Mesothelial cell of epicardium (in vitro differentiated cells): Measurements from ENCODE around the gene MAD1L1. TPM values are rescaled to one million over a fixed set of nuclear protein-coding genes. Genes with fewer than 3 reads are reported as not detected.
A peak's percentile ranks its signal among the peaks of the same experiment; 100 is the strongest.

Source experiments
- DNase-seq, 2 experiments: peaks; one replicate each; pipeline ENCODE4 v3.0.0; 2021; ENCODE audit warnings: low spot score in 2 of 2; ENCODE audit not compliant: unreplicated experiment in 2 of 2
- H3K27ac Mint-ChIP-seq: 2 replicates; pipeline ENCODE4 v1.8.0; 2021; ENCODE audit warnings: mixed read lengths
- H3K27me3 Mint-ChIP-seq: 2 replicates; pipeline ENCODE4 v1.8.0; 2021; ENCODE audit warnings: low read depth, mixed read lengths
- H3K36me3 Mint-ChIP-seq: 2 replicates; pipeline ENCODE4 v1.8.0; 2021; ENCODE audit warnings: mixed read lengths
- H3K4me1 Mint-ChIP-seq: 2 replicates; pipeline ENCODE4 v1.8.0; 2021; ENCODE audit warnings: mixed read lengths
- H3K4me3 Mint-ChIP-seq: 2 replicates; pipeline ENCODE4 v1.8.0; 2021; ENCODE audit warnings: mild to moderate bottlenecking, moderate library complexity, mixed read lengths
- H3K9me3 Mint-ChIP-seq: 2 replicates; pipeline ENCODE4 v1.8.0; 2021; ENCODE audit warnings: mixed read lengths
- CTCF ChIP-seq: fragments of 200-600 bp; sonication (generic); IDR thresholded peaks from one replicate; pipeline ENCODE4 v1.5.0; 2021; ENCODE audit warnings: antibody characterized with exemption; ENCODE audit not compliant: unreplicated experiment
- total RNA-seq: library from RNA; stranded (reverse); gene quantifications from 3 replicates; pipeline ENCODE4 v1.2.1, GENCODE V29; 2021

The MAD1L1 gene
- total RNA-seq, 1 donor from 2014 or later = 45.0 TPM

- no peak for TF ChIP-seq CTCF
- Mint-ChIP-seq H3K4me3 (no peak overlapping the region), H3K36me3 (no peaks in the 10 kb centered on the region), H3K27ac (no peak overlapping the region), H3K27me3 (peaks cover 5% of the 10 kb centered on the region), H3K4me1 (peaks cover 8% of the 10 kb centered on the region), H3K9me3 (no peaks in the 10 kb centered on the region)
- peak in 1 of 2 experiments; percentile 25 for DNase-seq
Observed at GRCh38 chr7:1810961-1811849, 421.5 kb downstream of the MAD1L1 start.

GRCh38 chr7:1810521-1810920 lies 422.2 kb downstream of the MAD1L1 start:
- Mint-ChIP-seq H3K9me3 (no peaks in the 10 kb centered on the region), H3K36me3 (no peaks in the 10 kb centered on the region), H3K4me3 (no peak overlapping the region), H3K27ac (no peak overlapping the region), H3K4me1 (peaks cover 8% of the 10 kb centered on the region), H3K27me3 (peaks cover 5% of the 10 kb centered on the region)
- no peak for TF ChIP-seq CTCF
- DNase-seq = peak in 1 of 2 experiments; percentile 34

GRCh38 chr7:1809601-1810258 lies 423.0 kb downstream of the MAD1L1 start:
- DNase-seq = peak in 1 of 2 experiments; percentile 29
- no peaks in the 10 kb centered on the region for H3K36me3 Mint-ChIP-seq
- peaks cover 9% of the 10 kb centered on the region for H3K27me3 Mint-ChIP-seq
- H3K4me1 Mint-ChIP-seq = peaks cover 8% of the 10 kb centered on the region
- H3K9me3 Mint-ChIP-seq = no peaks in the 10 kb centered on the region
- TF ChIP-seq CTCF = no peak
- H3K27ac Mint-ChIP-seq = no peak overlapping the region
- H3K4me3 Mint-ChIP-seq = no peak overlapping the region

GRCh38 chr7:1809070-1809469 lies 423.7 kb downstream of the MAD1L1 start:
- no peak for TF ChIP-seq CTCF
- peaks cover 9% of the 10 kb centered on the region for H3K27me3 Mint-ChIP-seq
- no peak overlapping the region for H3K4me3 Mint-ChIP-seq
- no peak for DNase-seq
- peaks cover 8% of the 10 kb centered on the region for H3K4me1 Mint-ChIP-seq
- H3K36me3 Mint-ChIP-seq = no peaks in the 10 kb centered on the region
- no peak overlapping the region for H3K27ac Mint-ChIP-seq
- no peaks in the 10 kb centered on the region for H3K9me3 Mint-ChIP-seq

- H3K9me3 Mint-ChIP-seq = peaks cover 5% of the 10 kb centered on the region
- TF ChIP-seq CTCF = no peak
- DNase-seq = peak in 1 of 2 experiments; percentile 13
- H3K4me1 Mint-ChIP-seq = peaks cover 8% of the 10 kb centered on the region
- no peaks in the 10 kb centered on the region for H3K36me3 Mint-ChIP-seq
- H3K27me3 Mint-ChIP-seq = peaks cover 9% of the 10 kb centered on the region
- no peak overlapping the region for H3K4me3 Mint-ChIP-seq
- H3K27ac Mint-ChIP-seq = no peak overlapping the region
Observed at GRCh38 chr7:1807821-1808600, 424.7 kb downstream of the MAD1L1 start.
